NCI-H2081 treated with DMSO at 0.1 percent for 48 hours (cell line): Measurements from ENCODE around the gene RNF181.
"Not testable (repeated sequence)": the region's sequence is repeated elsewhere in the genome, so short reads cannot be mapped to it uniquely, and the experiment has no call there.

ENCODE experiments used
- DNase-seq: peaks from one replicate; lab custom pipeline; 2025; lab: John Stamatoyannopoulos, UW

Gene RNF181

DNA sequence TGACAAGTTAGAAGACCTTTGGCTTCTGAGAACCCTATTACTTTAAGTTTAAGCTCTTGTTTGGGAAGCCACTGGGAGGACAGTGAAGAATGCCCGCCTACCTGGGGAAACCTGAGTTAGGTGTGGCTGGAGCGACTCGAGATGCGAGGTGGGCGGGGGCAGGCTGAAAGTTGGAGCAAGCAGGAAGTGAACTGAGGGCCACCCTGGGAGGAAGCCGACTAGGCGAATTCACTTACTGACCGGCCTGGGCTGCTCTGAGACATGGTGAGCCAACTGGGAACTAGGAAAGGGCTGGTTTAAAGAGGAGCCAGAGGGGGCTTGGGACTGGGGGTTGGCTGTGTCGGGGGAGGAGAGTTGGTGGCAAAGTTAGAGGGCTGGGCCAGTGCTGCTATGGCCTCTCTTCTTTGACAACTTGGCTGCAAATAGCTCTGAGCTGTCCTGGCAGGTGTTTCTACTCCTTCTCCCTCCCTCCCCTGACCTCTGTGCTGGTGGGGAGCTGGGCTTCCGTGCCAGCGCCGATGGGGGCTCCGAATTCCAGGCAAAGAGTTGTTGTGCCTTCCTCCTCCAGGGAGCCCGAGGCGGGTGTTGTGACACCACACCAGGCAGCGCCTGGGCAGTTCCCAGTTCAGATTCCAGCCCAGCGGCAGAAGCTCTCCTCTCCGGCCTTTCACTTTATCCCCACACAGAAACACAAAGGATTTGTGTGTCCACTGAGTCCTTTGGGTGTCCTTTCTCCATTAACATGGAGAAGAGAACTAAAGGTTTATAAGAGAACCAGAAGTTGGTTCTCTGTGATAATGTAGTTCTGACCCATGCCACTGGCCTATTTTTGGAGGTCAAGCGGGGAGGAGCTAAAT lies 17.9 kb upstream of the RNF181 start, which contains the start of gene VAMP8:
TSS of gene VAMP8 (plus strand) at position 201 of the 857 bp plus-strand sequence. CDS start at position 262, 61 bp downstream.
- no peak for DNase-seq

DNA sequence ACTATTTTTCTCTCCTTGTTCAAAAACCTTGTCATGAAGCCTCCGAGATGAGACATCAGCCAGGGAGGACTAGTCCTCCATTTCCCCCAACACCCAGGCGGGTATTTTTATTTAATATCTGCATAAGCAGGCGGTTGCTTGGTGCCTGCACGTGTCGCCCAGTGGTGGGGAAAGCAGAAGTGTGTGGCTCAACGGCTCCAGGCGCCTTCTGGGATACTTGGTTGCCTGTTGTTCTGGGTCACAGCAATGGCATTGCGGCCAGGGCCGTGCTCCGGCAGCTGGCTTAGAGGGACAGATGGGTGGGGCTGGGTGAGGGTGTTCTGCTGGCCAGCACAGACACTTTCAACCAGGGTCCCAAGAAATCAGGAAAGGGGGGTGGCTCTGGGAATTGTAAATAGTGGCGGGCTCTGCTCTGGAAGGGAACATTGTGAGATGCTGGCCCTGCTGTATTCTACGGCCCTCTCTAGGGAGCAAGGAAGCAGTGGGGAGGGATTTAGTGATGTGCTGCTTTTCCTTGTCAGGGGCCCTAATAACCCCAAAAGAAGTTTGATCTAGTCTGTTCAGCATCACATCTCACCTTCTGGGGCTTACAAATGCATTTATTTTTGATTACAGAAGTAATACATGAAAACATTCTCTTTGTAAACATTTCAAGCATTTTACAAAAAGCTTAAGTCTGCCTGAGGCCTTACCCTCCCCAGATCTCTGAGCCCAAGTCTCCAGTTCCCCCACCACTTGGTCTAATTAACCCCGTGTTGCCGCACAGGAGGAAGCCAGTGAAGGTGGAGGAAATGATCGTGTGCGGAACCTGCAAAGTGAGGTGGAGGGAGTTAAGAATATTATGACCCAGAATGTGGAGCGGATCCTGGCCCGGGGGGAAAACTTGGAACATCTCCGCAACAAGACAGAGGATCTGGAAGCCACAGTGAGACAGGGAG lies 17.0 kb upstream of the RNF181 start:
- no peak for DNase-seq

DNA sequence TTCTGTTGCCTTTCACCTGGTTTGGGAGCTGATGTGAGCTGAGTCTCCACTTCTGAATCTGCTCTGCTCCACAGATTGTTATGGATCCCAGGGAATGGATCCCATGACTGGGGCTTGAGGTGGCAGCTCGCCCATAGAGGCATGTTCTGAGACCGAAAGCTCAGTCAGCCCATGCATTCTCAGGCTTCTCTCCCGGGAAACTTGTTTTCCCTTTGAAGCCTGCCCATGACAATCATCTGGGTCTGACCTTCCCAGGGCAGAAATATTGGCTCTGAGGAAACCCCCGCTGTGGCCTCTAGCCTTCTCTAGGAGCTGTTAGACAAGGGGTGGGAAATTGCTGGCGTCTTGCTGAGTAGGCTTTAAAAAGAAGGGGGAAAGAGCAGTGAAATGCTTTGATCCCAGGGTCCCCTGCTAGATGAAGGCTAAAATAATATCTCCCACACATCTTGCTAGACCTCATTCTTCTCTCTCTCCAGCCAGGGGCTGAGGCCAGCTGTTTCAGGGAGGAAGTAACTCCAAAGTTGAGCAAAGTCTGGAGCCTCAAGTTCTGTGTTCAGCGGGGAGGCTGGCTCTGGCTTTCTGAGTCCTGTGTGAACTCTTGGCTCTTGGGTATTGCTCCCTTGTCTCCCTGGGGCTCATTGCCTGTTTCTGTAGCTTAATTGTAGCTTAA lies 16.1 kb upstream of the RNF181 start:
- no peak for DNase-seq

DNA sequence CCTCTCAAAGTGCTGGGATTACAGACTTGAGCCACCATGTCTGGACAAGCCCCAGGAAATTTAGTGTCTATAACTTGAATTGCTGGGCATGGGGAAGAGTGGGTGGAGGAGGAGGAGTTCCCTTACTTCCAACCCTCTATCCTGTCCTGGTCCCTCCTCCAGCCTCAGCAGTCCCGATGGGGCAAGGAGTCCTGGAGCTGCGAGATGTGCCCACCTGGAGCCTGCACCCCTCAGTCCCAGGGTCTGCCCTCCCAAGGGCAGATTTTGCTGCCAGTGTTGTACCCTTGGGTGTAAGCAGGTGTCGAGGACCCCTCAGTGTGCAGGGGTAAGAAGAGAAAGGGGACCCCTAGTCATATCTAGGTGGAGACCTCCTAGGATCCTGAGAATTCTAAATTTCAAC lies 15.3 kb upstream of the RNF181 start:
- DNase-seq, result no peak

DNA sequence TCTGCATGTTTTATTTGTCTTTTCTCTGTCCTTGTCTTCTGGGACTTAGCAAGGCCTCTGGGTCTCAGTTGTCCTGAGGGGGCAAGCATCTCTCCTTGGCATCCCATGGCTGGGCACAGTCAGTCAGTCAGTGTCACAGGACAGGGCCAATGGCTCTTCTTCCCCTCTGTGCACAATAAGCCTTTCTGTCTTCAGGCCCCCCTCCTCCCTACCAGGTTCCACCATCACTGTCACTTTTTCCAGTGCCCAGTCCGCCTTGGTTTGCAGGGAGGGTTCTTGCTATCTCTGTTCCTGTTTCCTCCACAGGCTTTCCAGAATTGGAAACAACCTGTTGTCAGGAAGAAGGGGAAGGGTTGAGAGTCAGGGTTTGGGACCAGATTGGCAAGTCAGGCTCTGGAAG lies 13.1 kb upstream of the RNF181 start:
- no peak for DNase-seq

DNA sequence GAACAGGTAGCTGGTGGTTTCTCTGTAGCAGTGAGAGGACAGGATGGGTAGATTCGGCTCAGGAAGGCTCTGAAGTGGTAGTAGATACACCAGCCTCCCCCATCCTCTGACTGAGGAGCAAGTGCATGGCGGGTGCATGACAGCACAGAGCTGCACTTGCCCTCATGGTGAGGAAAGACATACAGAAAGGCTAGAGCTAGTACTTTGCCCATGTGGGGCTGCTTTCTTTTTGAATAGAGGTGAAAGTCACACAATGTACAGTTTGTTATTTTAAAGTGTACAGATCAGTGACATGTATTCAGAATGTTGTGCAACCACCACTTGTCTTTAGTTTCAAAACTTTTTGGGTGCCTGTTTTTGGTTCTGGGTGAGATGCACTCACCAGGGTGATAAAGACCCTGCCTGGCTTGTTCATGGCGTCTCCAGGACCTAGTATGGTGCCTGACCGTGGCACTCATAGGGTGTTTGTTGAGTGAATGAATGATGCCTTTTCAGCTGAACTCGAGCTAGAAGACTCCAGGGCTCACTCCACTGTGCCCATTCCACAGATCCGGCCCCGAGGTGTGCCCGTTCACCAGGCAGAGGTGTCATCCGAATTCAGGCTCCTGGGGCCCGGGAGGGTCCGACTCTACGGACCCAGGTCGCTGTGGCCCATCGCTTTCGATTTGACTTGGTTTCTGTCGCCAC lies 11.7 kb upstream of the RNF181 start:
- no peak for DNase-seq

DNA sequence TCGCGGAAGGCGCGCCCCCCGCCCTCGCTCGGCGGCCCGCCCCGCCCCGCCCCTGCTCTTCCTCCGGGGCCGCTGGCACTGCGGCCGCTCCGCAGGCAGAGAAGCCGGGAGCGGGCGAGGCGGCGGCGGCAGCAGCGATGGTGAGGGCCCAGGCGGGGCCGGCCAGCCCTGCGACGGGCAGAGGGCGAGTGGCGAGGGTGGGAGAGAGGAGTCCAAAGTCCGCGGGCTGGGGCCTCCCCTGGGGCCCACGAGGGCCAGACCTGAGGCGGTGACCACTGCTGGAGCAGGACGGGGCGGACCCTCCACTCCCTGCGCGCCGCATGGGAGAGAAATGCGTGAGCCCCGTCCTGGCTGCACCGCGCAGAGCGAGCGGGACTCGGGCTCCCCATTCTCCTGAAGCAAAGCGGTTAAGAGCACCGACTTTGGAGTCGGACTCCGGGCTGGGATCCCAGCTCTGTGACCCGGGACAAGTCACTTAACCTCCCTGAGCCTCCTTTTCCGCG lies 11.1 kb upstream of the RNF181 start, which contains the start of gene VAMP5:
TSS of gene VAMP5 (plus strand) at position 78 of the 503 bp plus-strand sequence. CDS start at position 138, 60 bp downstream.
- no peak for DNase-seq

DNA sequence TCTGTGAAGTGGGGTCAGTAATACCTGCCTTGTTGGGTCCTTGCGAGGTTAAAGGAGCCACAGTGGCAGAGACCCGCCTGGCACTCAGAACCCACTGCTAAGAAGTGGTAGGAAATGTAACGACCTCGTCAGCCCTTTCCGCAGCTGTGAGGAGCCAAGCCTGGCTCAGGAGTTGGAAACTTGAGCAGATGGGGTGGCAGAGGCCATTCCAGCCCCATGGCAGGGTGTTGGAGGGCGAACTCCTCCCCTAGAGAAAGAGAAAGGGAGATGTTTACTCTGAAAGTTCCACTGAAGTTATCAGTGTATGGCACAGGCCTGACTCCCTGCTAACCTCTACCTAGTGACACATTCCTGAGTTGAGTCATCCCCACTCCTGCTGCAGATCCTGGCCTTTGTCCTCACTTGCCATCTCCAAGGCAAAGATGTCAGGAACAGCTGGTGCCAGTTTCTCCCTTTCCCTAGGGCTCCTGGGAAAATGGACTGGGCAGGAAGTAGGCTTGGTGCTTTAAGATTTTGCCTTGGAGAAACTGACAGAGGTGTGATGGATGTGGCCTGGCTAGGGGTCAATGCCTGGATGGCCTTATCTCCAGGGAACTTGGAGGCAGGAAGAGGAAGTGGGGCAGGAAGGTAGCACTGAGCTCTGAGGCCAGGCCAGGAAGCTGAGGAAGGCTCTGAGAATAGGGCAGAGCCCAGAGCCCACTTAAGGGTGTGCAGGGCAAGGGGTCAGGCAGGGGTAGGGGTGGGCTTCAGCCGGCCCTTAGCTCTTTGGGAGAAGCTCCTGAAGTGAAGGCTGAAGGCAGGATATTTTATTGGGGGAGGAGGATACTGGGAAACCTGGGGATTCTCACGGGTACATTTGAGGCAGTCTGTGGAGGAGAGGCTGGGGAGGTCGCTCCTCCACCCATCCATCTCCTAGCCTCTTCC lies 10.4 kb upstream of the RNF181 start:
- DNase-seq, result no peak

- no peak for DNase-seq
Measured at GRCh38 chr2:85585781-85586105, 9.8 kb upstream of the RNF181 start.

DNA sequence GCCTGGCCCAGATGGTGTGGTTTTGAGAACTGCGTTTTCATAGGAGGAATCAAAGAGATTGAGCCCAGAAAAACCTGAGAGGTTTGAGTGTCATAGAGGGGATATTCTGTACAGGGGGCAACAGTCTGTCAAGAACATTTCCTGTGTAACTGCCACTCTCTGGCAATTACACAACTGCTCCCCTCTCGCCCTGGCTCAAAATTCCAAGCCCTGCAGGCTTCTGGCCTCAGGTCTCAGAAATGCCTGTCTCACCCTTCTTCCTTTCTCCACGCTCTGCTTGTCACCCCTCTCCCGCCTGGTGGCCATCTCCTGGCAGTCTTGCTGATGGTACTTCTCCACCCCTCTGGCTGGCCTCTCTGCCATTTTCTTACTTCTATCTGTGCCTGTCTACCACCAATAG lies 7.3 kb upstream of the RNF181 start:
- DNase-seq, result no peak

- no peak for DNase-seq
Measured at GRCh38 chr2:85588645-85589044, 6.9 kb upstream of the RNF181 start.

GRCh38 chr2:85589181-85589580 lies 6.4 kb upstream of the RNF181 start:
- DNase-seq, result no peak

- no peak for DNase-seq
Measured at GRCh38 chr2:85589982-85590791, 5.4 kb upstream of the RNF181 start.

DNA sequence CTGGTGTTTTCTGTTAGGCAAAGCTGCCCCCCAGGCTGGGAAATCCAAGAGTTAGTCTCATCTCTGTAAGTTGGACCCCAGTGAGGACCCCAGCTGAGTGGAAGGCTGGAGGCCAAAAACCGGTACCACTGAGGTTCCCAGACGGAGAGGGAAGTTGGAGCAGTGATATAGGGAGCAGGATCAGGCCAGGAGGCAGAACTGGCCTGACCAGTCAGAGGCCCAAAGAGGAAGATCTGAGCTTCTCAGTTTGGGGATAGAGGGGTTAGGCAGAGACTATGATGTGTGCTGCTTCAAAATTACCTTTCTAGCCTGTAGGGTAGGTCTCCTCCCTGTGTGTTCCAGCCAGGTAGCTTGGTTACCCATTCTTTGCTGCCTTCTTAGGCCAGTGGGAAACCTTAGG lies 4.6 kb upstream of the RNF181 start:
- no peak for DNase-seq

DNA sequence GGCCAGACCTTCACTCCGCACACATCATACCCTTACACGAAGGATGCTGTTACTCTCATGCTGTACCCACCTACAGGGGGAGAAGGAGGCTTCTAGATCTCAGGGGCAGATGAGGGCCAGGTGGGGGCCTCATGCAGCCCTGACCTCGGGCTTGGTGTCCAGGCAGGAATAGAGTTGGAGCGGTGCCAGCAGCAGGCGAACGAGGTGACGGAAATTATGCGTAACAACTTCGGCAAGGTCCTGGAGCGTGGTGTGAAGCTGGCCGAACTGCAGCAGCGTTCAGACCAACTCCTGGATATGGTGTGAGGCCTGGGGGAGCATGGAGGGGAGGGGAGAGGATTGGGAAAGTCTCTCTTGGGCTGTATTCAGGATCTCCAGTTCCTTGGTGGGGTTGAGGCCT lies 4.0 kb upstream of the RNF181 start:
- no peak for DNase-seq

DNA sequence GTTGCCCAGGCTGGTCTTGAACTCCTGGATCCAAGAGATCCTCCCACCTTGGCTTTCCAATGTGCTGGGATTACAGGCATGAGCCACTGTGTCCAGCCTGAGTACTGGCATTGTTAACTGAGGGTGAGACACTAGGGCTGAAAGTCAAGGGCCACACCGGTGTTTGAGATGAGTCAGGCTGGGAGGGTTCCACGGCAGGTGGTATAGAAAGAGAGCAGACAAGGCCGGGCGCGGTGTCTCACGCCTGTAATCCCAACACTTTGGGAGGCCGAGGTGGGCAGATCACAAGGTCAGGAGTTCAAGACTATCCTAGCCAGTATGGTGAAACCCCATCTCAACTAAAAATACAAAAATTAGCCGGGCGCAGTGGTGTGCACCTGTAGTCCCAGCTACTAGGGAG lies 3.2 kb upstream of the RNF181 start:
- DNase-seq, result not testable (repeated sequence)

- DNase-seq, result no peak
Measured at GRCh38 chr2:85593023-85593422, 2.5 kb upstream of the RNF181 start.

DNA sequence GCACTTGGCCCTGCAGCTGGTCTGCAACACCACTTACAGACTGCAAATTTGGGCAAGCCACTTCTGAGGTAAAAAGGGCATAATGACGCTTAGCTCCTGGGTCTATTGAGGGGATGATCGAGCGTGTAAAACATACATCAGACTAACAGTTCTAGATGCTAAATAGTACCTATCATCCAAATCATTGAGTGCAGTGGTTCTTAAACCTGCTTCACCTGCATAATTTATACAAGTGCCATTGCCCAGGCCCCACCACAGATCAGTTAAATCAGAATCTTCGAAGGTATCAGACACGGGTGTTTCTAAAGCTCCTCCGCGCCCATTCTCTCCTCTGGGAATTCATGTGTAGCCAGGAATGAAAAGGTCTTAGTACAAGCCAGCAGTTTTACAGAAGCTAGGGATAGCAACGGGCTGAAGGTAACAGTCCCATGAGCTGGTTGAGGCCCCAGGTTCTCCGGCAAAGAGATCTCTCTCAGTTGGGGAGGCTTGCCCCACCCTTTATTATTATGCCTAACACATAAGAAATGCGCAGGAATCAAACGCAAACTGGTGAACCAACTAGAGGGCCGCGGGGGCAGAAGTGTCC lies 737 bp upstream of the RNF181 start:
- DNase-seq, result no peak

GRCh38 chr2:85596026-85596333 lies 435 bp downstream of the RNF181 start:
- DNase-seq, result no peak
